NCI-H2196 (cell line): ENCODE results near the gene DGUOK.

Source experiments
- DNase-seq: peaks from one replicate; lab custom pipeline; 2025; ENCODE audit not compliant: unreplicated experiment; lab: John Stamatoyannopoulos, UW

Gene DGUOK

DNA sequence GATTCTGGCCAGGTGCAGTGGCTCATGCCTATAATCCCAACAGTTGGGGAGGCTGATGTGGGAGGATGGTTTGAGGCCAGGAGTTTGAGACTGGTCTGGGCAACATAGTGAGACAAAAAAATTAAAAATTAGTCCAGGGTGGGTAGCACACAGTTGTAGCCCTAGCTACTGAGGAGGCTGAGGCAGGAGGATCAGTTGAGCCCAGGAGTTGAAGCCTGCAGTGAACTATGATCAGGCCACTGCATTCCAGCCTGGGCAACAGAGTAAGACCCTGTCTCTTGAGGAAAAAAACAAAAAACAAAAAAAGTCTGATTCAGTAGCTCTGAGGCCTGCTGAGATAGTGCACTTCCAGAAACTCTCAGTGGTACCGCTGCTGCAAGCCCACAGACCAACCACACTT, 50.1 kb downstream of the DGUOK start:
- no peak for DNase-seq

DNA sequence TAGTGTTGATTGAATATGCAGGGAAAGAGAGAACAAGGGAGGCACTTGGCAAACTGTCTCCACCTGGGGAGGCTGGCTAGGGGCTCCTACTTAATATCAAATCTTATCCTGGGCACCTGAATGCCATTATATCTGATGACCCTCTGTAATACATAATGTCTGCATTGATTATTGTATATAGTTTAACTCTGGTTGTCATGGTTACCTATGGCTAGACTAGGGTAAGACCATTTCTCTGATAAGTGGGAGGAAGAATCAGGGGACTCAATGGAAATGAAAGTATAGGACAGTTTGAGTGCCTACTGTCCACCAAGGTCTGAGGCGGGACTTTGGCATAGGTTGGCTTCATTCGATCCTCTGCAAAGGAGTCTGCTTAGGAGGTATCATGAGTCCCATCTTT, 50.8 kb downstream of the DGUOK start:
- no peak for DNase-seq

- DNase-seq, result no peak
These were observed 52.3 kb downstream of the DGUOK start for GRCh38 chr2:73979021-73979420.

- no peak for DNase-seq
These were observed 53.0 kb downstream of the DGUOK start for GRCh38 chr2:73979686-73980085.

- DNase-seq, result no peak
These were observed 53.9 kb downstream of the DGUOK start for GRCh38 chr2:73980566-73980965.

DNA sequence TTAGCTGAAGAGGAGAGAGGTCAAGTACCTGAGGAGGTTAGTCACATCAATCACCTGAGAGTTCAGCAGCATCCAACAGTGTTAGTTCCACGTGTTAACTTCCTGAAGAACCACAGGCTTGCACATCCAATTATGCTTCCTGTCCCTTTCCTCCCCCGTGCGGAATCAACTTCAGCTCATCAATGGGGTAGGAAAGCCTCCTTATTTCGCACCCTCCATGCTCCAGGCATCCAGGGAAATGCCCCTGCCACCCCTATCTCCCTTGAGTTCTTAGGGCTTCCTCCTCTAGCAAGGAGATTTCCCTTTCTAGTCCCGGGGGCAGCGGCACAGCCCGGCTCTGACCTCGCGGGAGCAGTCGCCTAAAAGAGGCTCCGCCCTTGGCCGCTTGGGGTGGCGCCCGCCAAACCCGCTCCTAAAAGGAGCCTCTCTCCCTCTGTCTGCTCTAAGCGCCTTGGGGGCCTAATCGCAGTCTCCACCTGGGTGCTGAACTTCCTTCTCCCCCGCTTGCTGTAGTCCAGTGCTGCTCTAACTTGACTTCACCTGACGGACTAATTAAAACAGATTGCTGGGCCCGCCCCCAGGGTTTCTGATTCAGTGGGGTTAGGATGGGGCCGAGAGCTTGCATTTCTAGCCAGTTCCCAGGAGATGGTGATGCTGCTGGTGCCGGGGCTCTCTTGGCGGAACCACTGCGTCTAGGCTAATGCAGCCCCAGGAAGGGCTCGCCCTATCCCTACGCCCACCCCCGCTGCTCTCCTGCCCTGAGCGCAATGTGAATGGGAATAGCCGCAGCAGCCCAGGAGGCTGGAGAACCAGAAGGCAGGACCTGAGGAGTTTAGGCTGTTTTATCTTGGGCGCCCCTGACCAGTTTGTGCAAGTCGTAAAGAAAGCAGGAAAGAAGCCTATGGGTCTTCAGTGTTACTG, 54.7 kb downstream of the DGUOK start:
- no peak for DNase-seq

- no peak for DNase-seq
These were observed 55.5 kb downstream of the DGUOK start for GRCh38 chr2:73982140-73982617.

GRCh38 chr2:73983322-73984202, 56.9 kb downstream of the DGUOK start:
- peak; percentile 66 for DNase-seq

GRCh38 chr2:73984203-73984921, 57.7 kb downstream of the DGUOK start, which contains the start of gene TET3:
Gene TET3, plus strand, starts transcription at chr2:73984910. Its CDS starts 1,494 bp downstream, at chr2:73986404.
- peak; percentile 24 for DNase-seq

GRCh38 chr2:73984922-73985307, 58.2 kb downstream of the DGUOK start:
- DNase-seq, result no peak

- DNase-seq, result peak; percentile 9
These were observed 58.8 kb downstream of the DGUOK start for GRCh38 chr2:73985308-73986084.

GRCh38 chr2:73986085-73986681, 59.5 kb downstream of the DGUOK start:
- no peak for DNase-seq

- no peak for DNase-seq
These were observed 60.6 kb downstream of the DGUOK start for GRCh38 chr2:73987109-73987947.

DNA sequence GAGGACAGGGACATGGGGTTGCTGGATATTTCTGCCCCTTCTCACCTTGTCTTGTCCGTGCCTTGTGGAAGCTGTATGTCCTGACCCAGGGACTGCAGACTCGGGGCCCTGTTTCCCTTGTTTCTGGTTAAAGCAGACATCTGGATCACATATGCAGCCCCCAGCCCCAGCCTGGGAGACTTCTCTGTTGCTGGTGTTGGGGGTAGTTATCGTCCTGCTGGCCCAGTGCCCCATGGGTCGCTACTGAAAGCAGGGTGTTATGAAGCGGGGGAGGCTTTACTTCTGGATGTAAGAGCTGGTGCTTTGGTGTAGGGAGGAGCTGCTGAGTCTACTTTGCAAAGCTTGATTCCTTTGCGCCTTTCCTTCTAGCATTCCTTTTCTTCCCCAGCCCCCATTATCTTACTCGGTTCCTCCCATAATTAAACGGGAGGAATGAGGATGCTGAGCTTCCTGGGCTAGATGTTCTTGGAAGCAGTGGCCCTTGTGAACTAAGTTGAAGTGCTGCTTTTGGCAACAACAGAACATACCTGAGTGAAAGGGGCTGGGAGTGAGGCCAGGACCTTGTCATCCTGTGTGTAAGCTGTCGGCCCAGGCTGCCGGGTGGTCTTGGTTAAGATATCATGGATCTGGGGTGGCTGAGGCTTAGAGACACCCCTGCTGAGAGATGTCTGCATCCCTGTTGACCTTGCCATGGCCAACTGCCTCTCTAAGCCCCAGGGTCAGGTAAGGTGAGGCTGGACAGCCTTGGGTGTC, 61.4 kb downstream of the DGUOK start:
- no peak for DNase-seq

- DNase-seq, result no peak
These were observed 63.3 kb downstream of the DGUOK start for GRCh38 chr2:73989972-73990371.

- DNase-seq, result no peak
These were observed 63.9 kb downstream of the DGUOK start for GRCh38 chr2:73990531-73990930.

- no peak for DNase-seq
These were observed 65.4 kb downstream of the DGUOK start for GRCh38 chr2:73992036-73992435.

GRCh38 chr2:73993376-73993775, 66.7 kb downstream of the DGUOK start:
- no peak for DNase-seq
